Neural progenitor cell (in vitro differentiated cells): ENCODE results near the gene PCDH9.

ENCODE experiments used
- CTCF ChIP-seq: fragments of 200-600 bp; sonication (generic); IDR thresholded peaks from 2 replicates; pipeline ENCODE4 v1.5.1; 2017; ENCODE audit warnings: antibody characterized with exemption, mild to moderate bottlenecking
- EZH2 ChIP-seq: fragments of 200-600 bp; sonication (generic); IDR thresholded peaks from 2 replicates; pipeline ENCODE4 v1.6.1; 2017; ENCODE audit warnings: antibody characterized with exemption, mild to moderate bottlenecking, moderate library complexity
- EZH2phosphoT487 ChIP-seq: fragments of 200-600 bp; sonication (generic); IDR thresholded peaks from 2 replicates; pipeline ENCODE4 v1.6.1; 2017; ENCODE audit warnings: antibody characterized with exemption

GRCh38 chr13:66501181-66501580 is 729.0 kb downstream of the PCDH9 start:
- TF ChIP-seq CTCF, result no peak
- TF ChIP-seq EZH2, result no peak
- no peak for TF ChIP-seq EZH2phosphoT487
